ENCODE data around the gene HPDL. TPM values are rescaled to one million over a fixed set of nuclear protein-coding genes. Genes with fewer than 3 reads are reported as not detected.

Gene HPDL
- total and polyA plus RNA-seq, 2 of the 8 experiments (the other 6 are each of a cell fraction or from before 2014, with no cell fraction given), result 58.5 to 62.7 TPM

- no peak for FAIRE-seq
- no peak overlapping the region for H4K8ac ChIP-seq (ENCODE audit: extremely low read depth, insufficient read depth, low read length)
- H3K4me2 ChIP-seq (ENCODE audit: insufficient read depth in 1 of 2, low read depth in 2 of 2, low read length in 2 of 2), result no peak overlapping the region
- no peak overlapping the region for H2BK12ac ChIP-seq (ENCODE audit: low read depth, low read length)
- no peaks in the 10 kb centered on the region; the same call in 1 of the 2 replicates for H3K79me1 ChIP-seq (ENCODE audit: low read depth, low read length)
- peaks cover 0 to under 1% (median under 1%) of the 10 kb centered on the region in 4 experiments; a peak in 2 of 7 replicates for H3K4me1 ChIP-seq (replicated peaks in 1 of 4; ENCODE audit: control insufficient read depth in 3 of 4, insufficient read depth in 4 of 4, low read length in 3 of 4)
- no peak overlapping the region for H3K27ac ChIP-seq (ENCODE audit: low read depth, low read length)
- no peak overlapping the region for H3K23ac ChIP-seq (ENCODE audit: insufficient read length)
- no peak overlapping the region for H4K91ac ChIP-seq (replicated peaks; ENCODE audit: insufficient read length, low read length)
- no peak overlapping the region for H3K18ac ChIP-seq (ENCODE audit: extremely low read depth, low read length)
- peaks cover 0 to 2% of the 10 kb centered on the region in 2 experiments for H4K20me1 ChIP-seq (replicated peaks in 1 of 2; ENCODE audit: control insufficient read depth in 1 of 2, insufficient read depth in 2 of 2, low read length in 2 of 2)
- no peak overlapping the region for H3K14ac ChIP-seq (ENCODE audit: insufficient read length)
- H3K56ac ChIP-seq (replicated peaks; ENCODE audit: insufficient read length, low read depth, low read length), result no peak overlapping the region
- H3K4ac ChIP-seq (replicated peaks; ENCODE audit: insufficient read length, low read depth, low read length), result no peak overlapping the region
- H2BK120ac ChIP-seq (replicated peaks; ENCODE audit: low read depth, low read length), result no peak overlapping the region
- H3K23me2 ChIP-seq (ENCODE audit: low read depth, low read length), result no peaks in the 10 kb centered on the region
- no peak overlapping the region for H2BK20ac ChIP-seq (ENCODE audit: low read length)
- no peak overlapping the region for H2BK15ac ChIP-seq (ENCODE audit: low read length)
- no peaks in the 10 kb centered on the region for H3K79me2 ChIP-seq (ENCODE audit: control insufficient read depth in 1 of 2, insufficient read depth in 2 of 2, low read length in 2 of 2)
- CTCF ChIA-PET (ENCODE audit: partially characterized antibody), result interaction anchor here (0.6 to 10.3 kb wide), 6 partner anchors 9 to 264 kb away, joined by 3 to 139 read pairs (median 4); partner anchors contain the start of genes MUTYH and TOE1
- no peak overlapping the region for H4K5ac ChIP-seq (ENCODE audit: insufficient read length, low read depth, low read length)
- no peak overlapping the region for H2BK5ac ChIP-seq (ENCODE audit: low read depth, low read length)
- 89% methylated on average over 4 of the region's 4 CpGs; no CpG with 5 or more reads in 1 of the 2 experiments for WGBS, 2 experiments (ENCODE audit: extremely low coverage in 1 of 2, insufficient coverage in 1 of 2, insufficient read length in 1 of 2, insufficient replicate concordance in 2 of 2, low coverage in 1 of 2, low lambda C conversion rate in 2 of 2, missing lambda C conversion rate in 1 of 2)
- no peak overlapping the region for H2AFZ ChIP-seq (ENCODE audit: low read length)
- POLR2A ChIA-PET (ENCODE audit: partially characterized antibody), result interaction anchor here (0.6 to 14.2 kb wide), 4 partner anchors 12 to 523 kb away, joined by 3 to 162 read pairs (median 3); partner anchors contain the start of genes MUTYH and TOE1
- H3K9me3 ChIP-seq (ENCODE audit: insufficient read depth in 2 of 2, low read depth in 1 of 2, low read length in 1 of 2), result no peaks in the 10 kb centered on the region
- no peak overlapping the region for H3K9ac ChIP-seq (replicated peaks in 1 of 4; ENCODE audit: extremely low read depth in 1 of 4, low read depth in 3 of 4, low read length in 3 of 4)
- DNase-seq (ENCODE audit: low read depth in 1 of 2, low spot score in 2 of 2), result no peak
- no peaks in the 10 kb centered on the region for H3K36me3 ChIP-seq (ENCODE audit: control insufficient read depth in 2 of 4, insufficient read depth in 4 of 4, low read length in 3 of 4)
- no peaks in the 10 kb centered on the region for H3K27me3 ChIP-seq (replicated peaks in 1 of 4; ENCODE audit: control insufficient read depth in 3 of 4, extremely low read depth in 1 of 4, insufficient read depth in 3 of 4, low read length in 3 of 4)
- H2AK5ac ChIP-seq (ENCODE audit: low read depth, low read length), result no peak overlapping the region
- H3K4me3 ChIP-seq (ENCODE audit: extremely low read depth in 1 of 4, insufficient read depth in 2 of 4, low read depth in 3 of 4, low read length in 4 of 4), result no peak overlapping the region
- TF ChIP-seq FOSL1 (IDR thresholded peaks at IDR 0.05; ENCODE audit: insufficient read depth, low read depth, low read length) (no peak), CHD2 (IDR thresholded peaks at IDR 0.05; ENCODE audit: low read length) (no peak), CBX8 (IDR thresholded peaks at IDR 0.05; ENCODE audit: borderline replicate concordance, low read depth, low read length) (no peak), KDM5A (IDR thresholded peaks at IDR 0.05; ENCODE audit: low read length) (no peak), CHD1 (IDR thresholded peaks at IDR 0.05; ENCODE audit: low read depth, low read length) (no peak), POLR2AphosphoS5 (IDR thresholded peaks at IDR 0.05; ENCODE audit: low read depth, low read length) (no peak), RAD21 (IDR thresholded peaks at IDR 0.05 in 1 of 2, conservative IDR thresholded peaks at IDR 0.05 in 1 of 2; ENCODE audit: low read depth in 2 of 2, low read length in 2 of 2) (no peak)
- TF ChIP-seq, protein P1, sequence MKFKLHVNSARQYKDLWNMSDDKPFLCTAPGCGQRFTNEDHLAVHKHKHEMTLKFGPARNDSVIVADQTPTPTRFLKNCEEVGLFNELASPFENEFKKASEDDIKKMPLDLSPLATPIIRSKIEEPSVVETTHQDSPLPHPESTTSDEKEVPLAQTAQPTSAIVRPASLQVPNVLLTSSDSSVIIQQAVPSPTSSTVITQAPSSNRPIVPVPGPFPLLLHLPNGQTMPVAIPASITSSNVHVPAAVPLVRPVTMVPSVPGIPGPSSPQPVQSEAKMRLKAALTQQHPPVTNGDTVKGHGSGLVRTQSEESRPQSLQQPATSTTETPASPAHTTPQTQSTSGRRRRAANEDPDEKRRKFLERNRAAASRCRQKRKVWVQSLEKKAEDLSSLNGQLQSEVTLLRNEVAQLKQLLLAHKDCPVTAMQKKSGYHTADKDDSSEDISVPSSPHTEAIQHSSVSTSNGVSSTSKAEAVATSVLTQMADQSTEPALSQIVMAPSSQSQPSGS (IDR thresholded peaks at IDR 0.05; ENCODE audit: low read length), result no peak
- TF ChIP-seq, protein P2, sequence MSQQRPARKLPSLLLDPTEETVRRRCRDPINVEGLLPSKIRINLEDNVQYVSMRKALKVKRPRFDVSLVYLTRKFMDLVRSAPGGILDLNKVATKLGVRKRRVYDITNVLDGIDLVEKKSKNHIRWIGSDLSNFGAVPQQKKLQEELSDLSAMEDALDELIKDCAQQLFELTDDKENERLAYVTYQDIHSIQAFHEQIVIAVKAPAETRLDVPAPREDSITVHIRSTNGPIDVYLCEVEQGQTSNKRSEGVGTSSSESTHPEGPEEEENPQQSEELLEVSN (IDR thresholded peaks at IDR 0.05), result no peak
- TF ChIP-seq, protein P3, sequence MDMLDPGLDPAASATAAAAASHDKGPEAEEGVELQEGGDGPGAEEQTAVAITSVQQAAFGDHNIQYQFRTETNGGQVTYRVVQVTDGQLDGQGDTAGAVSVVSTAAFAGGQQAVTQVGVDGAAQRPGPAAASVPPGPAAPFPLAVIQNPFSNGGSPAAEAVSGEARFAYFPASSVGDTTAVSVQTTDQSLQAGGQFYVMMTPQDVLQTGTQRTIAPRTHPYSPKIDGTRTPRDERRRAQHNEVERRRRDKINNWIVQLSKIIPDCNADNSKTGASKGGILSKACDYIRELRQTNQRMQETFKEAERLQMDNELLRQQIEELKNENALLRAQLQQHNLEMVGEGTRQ (IDR thresholded peaks at IDR 0.05; ENCODE audit: low read length), result no peak
These were observed 28.1 kb downstream of the HPDL start for GRCh38 chr1:45354838-45355237.

Measured in H1 (cell line).